ENCODE results near the gene CEP72. TPM values are rescaled to one million over a fixed set of nuclear protein-coding genes. Genes with fewer than 3 reads are reported as not detected.

CEP72 gene
- polyA plus RNA-seq, 1 experiment = 1.7 TPM

- POLR2A ChIA-PET = no interaction called here
- no peak overlapping the region for H3K4me3 ChIP-seq (ENCODE audit: low read depth, low read length)
- no peak for TF ChIP-seq CTCF (IDR thresholded peaks at IDR 0.05; ENCODE audit: insufficient read depth, low read depth, low read length)
- H3K36me3 ChIP-seq (ENCODE audit: control insufficient read depth, insufficient read depth, low read length) = peaks cover 2% of the 10 kb centered on the region
- CTCF ChIA-PET = no interaction called here
- DNase-seq (ENCODE audit: low read depth) = no peak
- no peaks in the 10 kb centered on the region for H3K27me3 ChIP-seq (ENCODE audit: control insufficient read depth, insufficient read depth, low read length)
These were observed 53.4 kb downstream of the CEP72 start for GRCh38 chr5:665541-665955.

GRCh38 chr5:665956-666711 lies 54.0 kb downstream of the CEP72 start:
- Histone ChIP-seq H3K27me3 (ENCODE audit: control insufficient read depth, insufficient read depth, low read length) (no peaks in the 10 kb centered on the region), H3K36me3 (ENCODE audit: control insufficient read depth, insufficient read depth, low read length) (peaks cover 1% of the 10 kb centered on the region), H3K4me3 (ENCODE audit: low read depth, low read length) (no peak overlapping the region)
- no peak for TF ChIP-seq CTCF (IDR thresholded peaks at IDR 0.05; ENCODE audit: insufficient read depth, low read depth, low read length)
- no peak for DNase-seq (ENCODE audit: low read depth)
- CTCF ChIA-PET = interaction anchor here (1.0 kb wide), 2 partner anchors 237 to 508 kb away, joined by 3 to 7 read pairs; no protein-coding TSS in a partner anchor
- POLR2A ChIA-PET = no interaction called here

GRCh38 chr5:666816-667498 lies 54.8 kb downstream of the CEP72 start:
- no peak for TF ChIP-seq CTCF (IDR thresholded peaks at IDR 0.05; ENCODE audit: insufficient read depth, low read depth, low read length)

GRCh38 chr5:668283-668995 lies 56.3 kb downstream of the CEP72 start:
- no peaks in the 10 kb centered on the region; the same call in 1 of the 2 replicates for H3K27me3 ChIP-seq (ENCODE audit: control insufficient read depth, insufficient read depth, low read length)
- TF ChIP-seq CTCF (IDR thresholded peaks at IDR 0.05; ENCODE audit: insufficient read depth, low read depth, low read length) = no peak
- POLR2A ChIA-PET = no interaction called here
- DNase-seq (ENCODE audit: low read depth) = no peak
- no peak overlapping the region for H3K4me3 ChIP-seq (ENCODE audit: low read depth, low read length)
- CTCF ChIA-PET = interaction anchor here (0.8 to 6.7 kb wide), 7 partner anchors 8 to 236 kb away, joined by 3 to 102 read pairs (median 6); no protein-coding TSS in a partner anchor
- H3K36me3 ChIP-seq (ENCODE audit: control insufficient read depth, insufficient read depth, low read length) = peaks cover 1% of the 10 kb centered on the region

More at GRCh38 chr5:666816-667498, 54.8 kb downstream of the CEP72 start:
- POLR2A ChIA-PET = no interaction called here
- CTCF ChIA-PET = interaction anchor here (1.0 kb wide), 2 partner anchors 236 to 507 kb away, joined by 3 to 7 read pairs; no protein-coding TSS in a partner anchor
- Histone ChIP-seq H3K36me3 (ENCODE audit: control insufficient read depth, insufficient read depth, low read length) (peaks cover 1% of the 10 kb centered on the region), H3K4me3 (ENCODE audit: low read depth, low read length) (no peak overlapping the region), H3K27me3 (ENCODE audit: control insufficient read depth, insufficient read depth, low read length) (no peaks in the 10 kb centered on the region; the same call in 1 of the 2 replicates)
- no peak for DNase-seq (ENCODE audit: low read depth)
